ENCODE measurements around the gene PPP2R5B. TPM values are rescaled to one million over a fixed set of nuclear protein-coding genes. Genes with fewer than 3 reads are reported as not detected.

The PPP2R5B gene
- total and polyA plus RNA-seq, 9 of the 15 experiments (the other 6 are each of a cell fraction or from before 2014, with no cell fraction given) = 0.10 to 7.8 (median 3.3) TPM

MicroRNAs within 50 kb of the gene (microRNA counts, 767-probe panel; counts per million panel counts)
- 3,352 counts per million, percentile 74 among the panel's probes with 10 or more counts for microRNA hsa-miR-192-5p

Small RNA genes within 50 kb of the gene (microRNA-seq; reads per million reads assigned to microRNA genes)
- not detected for gene MIR6749 (ENCODE audit: borderline microRNAs expressed)
- 0.55 reads per million for gene MIR6750 (ENCODE audit: borderline microRNAs expressed)

Small RNA genes within 50 kb of the gene (small RNA-seq; reads per million reads assigned to genes)
- not detected for gene MIR6749
- not detected for gene MIR6750

Other genes with a start within 250 kb of the PPP2R5B start
Only the 7 nearest of the 25 such genes appear.
- gene CDC42BPG, start 80.0 kb upstream of the PPP2R5B start, total RNA-seq (2014; rRNA removed) = 4.0 and 7.1 TPM in 2 replicates
- 0.99 and 1.1 TPM in 2 replicates for gene CDC42BPG, start 80.0 kb upstream of the PPP2R5B start, total RNA-seq (2014; rRNA removed; fragmentation: Illumina TruSeq; extraction: Trizol)
- gene CDC42BPG, start 80.0 kb upstream of the PPP2R5B start, total RNA-seq (2015; rRNA removed; fragmentation: Illumina TruSeq; extraction: Trizol) = 2.1 and 2.5 TPM in 2 replicates
- 7.4 and 8.8 TPM in 2 replicates for gene CDC42BPG, start 80.0 kb upstream of the PPP2R5B start, total RNA-seq (2021)
- gene CDC42BPG, start 80.0 kb upstream of the PPP2R5B start, polyA plus RNA-seq (2011; rRNA removed) = 2.2 and 3.6 TPM in 2 replicates
- 1.8 and 4.6 TPM in 2 replicates for gene CDC42BPG, start 80.0 kb upstream of the PPP2R5B start, polyA plus RNA-seq (2014; fragmentation: Illumina TruSeq; extraction: Trizol)
- gene CDC42BPG, start 80.0 kb upstream of the PPP2R5B start, polyA plus RNA-seq (2014; fragmentation: Nextera tagmentation; extraction: Ambion mirVana) = under 1 TPM; 0.04 to 0.08 TPM
- gene CDC42BPG, start 80.0 kb upstream of the PPP2R5B start, polyA plus RNA-seq (2014; rRNA removed) = 7.9 and 11.8 TPM in 2 replicates
- 39.1 and 40.0 TPM in 2 replicates for gene EHD1, start 46.1 kb upstream of the PPP2R5B start, total RNA-seq (2014; rRNA removed)
- 7.2 and 11.5 TPM in 2 replicates for gene EHD1, start 46.1 kb upstream of the PPP2R5B start, total RNA-seq (2014; rRNA removed; fragmentation: Illumina TruSeq; extraction: Trizol)
- gene EHD1, start 46.1 kb upstream of the PPP2R5B start, total RNA-seq (2015; rRNA removed; fragmentation: Illumina TruSeq; extraction: Trizol) = 12.7 and 12.9 TPM in 2 replicates
- 65.0 and 69.6 TPM in 2 replicates for gene EHD1, start 46.1 kb upstream of the PPP2R5B start, total RNA-seq (2021)
- gene EHD1, start 46.1 kb upstream of the PPP2R5B start, polyA plus RNA-seq (2011; rRNA removed) = 16.4 and 34.2 TPM in 2 replicates
- gene EHD1, start 46.1 kb upstream of the PPP2R5B start, polyA plus RNA-seq (2014; fragmentation: Illumina TruSeq; extraction: Trizol) = 41.0 and 45.1 TPM in 2 replicates
- under 1 TPM; 0.46 to 0.59 TPM for gene EHD1, start 46.1 kb upstream of the PPP2R5B start, polyA plus RNA-seq (2014; fragmentation: Nextera tagmentation; extraction: Ambion mirVana)
- 26.8 and 27.3 TPM in 2 replicates for gene EHD1, start 46.1 kb upstream of the PPP2R5B start, polyA plus RNA-seq (2014; rRNA removed)
- 22.2 and 22.4 TPM in 2 replicates for gene ATG2A, start 7.5 kb upstream of the PPP2R5B start, total RNA-seq (2014; rRNA removed)
- 3.2 and 3.6 TPM in 2 replicates for gene ATG2A, start 7.5 kb upstream of the PPP2R5B start, total RNA-seq (2014; rRNA removed; fragmentation: Illumina TruSeq; extraction: Trizol)
- gene ATG2A, start 7.5 kb upstream of the PPP2R5B start, total RNA-seq (2015; rRNA removed; fragmentation: Illumina TruSeq; extraction: Trizol) = 6.2 and 7.7 TPM in 2 replicates
- 37.7 and 45.9 TPM in 2 replicates for gene ATG2A, start 7.5 kb upstream of the PPP2R5B start, total RNA-seq (2021)
- 4.6 and 11.2 TPM in 2 replicates for gene ATG2A, start 7.5 kb upstream of the PPP2R5B start, polyA plus RNA-seq (2011; rRNA removed)
- gene ATG2A, start 7.5 kb upstream of the PPP2R5B start, polyA plus RNA-seq (2014; fragmentation: Illumina TruSeq; extraction: Trizol) = 5.2 and 15.8 TPM in 2 replicates
- gene ATG2A, start 7.5 kb upstream of the PPP2R5B start, polyA plus RNA-seq (2014; fragmentation: Nextera tagmentation; extraction: Ambion mirVana) = under 1 TPM; 0.25 to 0.53 TPM
- 21.0 and 21.6 TPM in 2 replicates for gene ATG2A, start 7.5 kb upstream of the PPP2R5B start, polyA plus RNA-seq (2014; rRNA removed)
- not detected in 2 replicates for gene GPHA2, start 11.2 kb downstream of the PPP2R5B start, total RNA-seq (2014; rRNA removed)
- not detected in 2 replicates for gene GPHA2, start 11.2 kb downstream of the PPP2R5B start, total RNA-seq (2014; rRNA removed; fragmentation: Illumina TruSeq; extraction: Trizol)
- 0.22 TPM in 1 of 2 replicates, not detected in the other for gene GPHA2, start 11.2 kb downstream of the PPP2R5B start, total RNA-seq (2015; rRNA removed; fragmentation: Illumina TruSeq; extraction: Trizol)
- not detected in 2 replicates for gene GPHA2, start 11.2 kb downstream of the PPP2R5B start, total RNA-seq (2021)
- not detected in 2 replicates for gene GPHA2, start 11.2 kb downstream of the PPP2R5B start, polyA plus RNA-seq (2011; rRNA removed)
- gene GPHA2, start 11.2 kb downstream of the PPP2R5B start, polyA plus RNA-seq (2014; fragmentation: Illumina TruSeq; extraction: Trizol) = not detected in 2 replicates
- under 1 TPM in 1 of 2 experiments, not detected in 1; 0.17 TPM for gene GPHA2, start 11.2 kb downstream of the PPP2R5B start, polyA plus RNA-seq (2014; fragmentation: Nextera tagmentation; extraction: Ambion mirVana)
- 1.4 TPM in 1 of 2 replicates, not detected in the other for gene GPHA2, start 11.2 kb downstream of the PPP2R5B start, polyA plus RNA-seq (2014; rRNA removed)
- gene MAJIN, start 47.4 kb downstream of the PPP2R5B start, total RNA-seq (2014; rRNA removed) = 0.12 TPM in 1 of 2 replicates, not detected in the other
- 0.18 and 0.29 TPM in 2 replicates for gene MAJIN, start 47.4 kb downstream of the PPP2R5B start, total RNA-seq (2014; rRNA removed; fragmentation: Illumina TruSeq; extraction: Trizol)
- 0.68 and 0.83 TPM in 2 replicates for gene MAJIN, start 47.4 kb downstream of the PPP2R5B start, total RNA-seq (2015; rRNA removed; fragmentation: Illumina TruSeq; extraction: Trizol)
- gene MAJIN, start 47.4 kb downstream of the PPP2R5B start, total RNA-seq (2021) = 0.24 TPM in 1 of 2 replicates, not detected in the other
- 0.28 and 0.42 TPM in 2 replicates for gene MAJIN, start 47.4 kb downstream of the PPP2R5B start, polyA plus RNA-seq (2011; rRNA removed)
- 0.39 TPM in 1 of 2 replicates, not detected in the other for gene MAJIN, start 47.4 kb downstream of the PPP2R5B start, polyA plus RNA-seq (2014; fragmentation: Illumina TruSeq; extraction: Trizol)
- gene MAJIN, start 47.4 kb downstream of the PPP2R5B start, polyA plus RNA-seq (2014; fragmentation: Nextera tagmentation; extraction: Ambion mirVana) = under 1 TPM in 1 of 2 experiments, not detected in 1; 0.21 TPM
- 0.17 and 0.30 TPM in 2 replicates for gene MAJIN, start 47.4 kb downstream of the PPP2R5B start, polyA plus RNA-seq (2014; rRNA removed)
- gene BATF2, start 72.3 kb downstream of the PPP2R5B start, total RNA-seq (2014; rRNA removed) = 7.0 and 7.3 TPM in 2 replicates
- gene BATF2, start 72.3 kb downstream of the PPP2R5B start, total RNA-seq (2014; rRNA removed; fragmentation: Illumina TruSeq; extraction: Trizol) = 2.5 and 3.1 TPM in 2 replicates
- 4.4 and 4.8 TPM in 2 replicates for gene BATF2, start 72.3 kb downstream of the PPP2R5B start, total RNA-seq (2015; rRNA removed; fragmentation: Illumina TruSeq; extraction: Trizol)
- 8.7 TPM in 2 replicates for gene BATF2, start 72.3 kb downstream of the PPP2R5B start, total RNA-seq (2021)
- gene BATF2, start 72.3 kb downstream of the PPP2R5B start, polyA plus RNA-seq (2011; rRNA removed) = 7.2 and 9.0 TPM in 2 replicates
- gene BATF2, start 72.3 kb downstream of the PPP2R5B start, polyA plus RNA-seq (2014; fragmentation: Illumina TruSeq; extraction: Trizol) = 8.9 and 10.0 TPM in 2 replicates
- gene BATF2, start 72.3 kb downstream of the PPP2R5B start, polyA plus RNA-seq (2014; fragmentation: Nextera tagmentation; extraction: Ambion mirVana) = 1 to 10 TPM; 1.7 to 1.9 TPM
- 5.2 and 6.4 TPM in 2 replicates for gene BATF2, start 72.3 kb downstream of the PPP2R5B start, polyA plus RNA-seq (2014; rRNA removed)
- 141 and 204 TPM in 2 replicates for gene ARL2, start 89.5 kb downstream of the PPP2R5B start, total RNA-seq (2014; rRNA removed)
- gene ARL2, start 89.5 kb downstream of the PPP2R5B start, total RNA-seq (2014; rRNA removed; fragmentation: Illumina TruSeq; extraction: Trizol) = 39.9 and 48.4 TPM in 2 replicates
- 88.1 and 90.6 TPM in 2 replicates for gene ARL2, start 89.5 kb downstream of the PPP2R5B start, total RNA-seq (2015; rRNA removed; fragmentation: Illumina TruSeq; extraction: Trizol)
- 101 and 112 TPM in 2 replicates for gene ARL2, start 89.5 kb downstream of the PPP2R5B start, total RNA-seq (2021)
- 114 and 171 TPM in 2 replicates for gene ARL2, start 89.5 kb downstream of the PPP2R5B start, polyA plus RNA-seq (2011; rRNA removed)
- 92.2 and 138 TPM in 2 replicates for gene ARL2, start 89.5 kb downstream of the PPP2R5B start, polyA plus RNA-seq (2014; fragmentation: Illumina TruSeq; extraction: Trizol)
- gene ARL2, start 89.5 kb downstream of the PPP2R5B start, polyA plus RNA-seq (2014; fragmentation: Nextera tagmentation; extraction: Ambion mirVana) = 10 to 100 TPM in 1 of 2 experiments, 1 to 10 TPM in 1; 5.7 to 32.6 TPM
- 154 and 169 TPM in 2 replicates for gene ARL2, start 89.5 kb downstream of the PPP2R5B start, polyA plus RNA-seq (2014; rRNA removed)